ENCODE data around the gene COA1.
A peak's percentile ranks its signal among the peaks of the same experiment; 100 is the strongest.
"Not testable (repeated sequence)": the region's sequence is repeated elsewhere in the genome, so short reads cannot be mapped to it uniquely, and the experiment has no call there.

The COA1 gene

GRCh38 chr7:43689115-43689514 lies 40.2 kb downstream of the COA1 start:
- no peak for DNase-seq (ENCODE audit: low read depth, low spot score)

GRCh38 chr7:43687866-43688265 lies 41.5 kb downstream of the COA1 start:
- not testable (repeated sequence) for DNase-seq (ENCODE audit: low read depth, low spot score)

GRCh38 chr7:43686991-43687390 lies 42.3 kb downstream of the COA1 start:
- DNase-seq (ENCODE audit: low read depth, low spot score), result no peak

GRCh38 chr7:43680736-43681135 lies 48.6 kb downstream of the COA1 start:
- no peak for DNase-seq (ENCODE audit: low read depth, low spot score)

GRCh38 chr7:43679210-43680068 lies 49.9 kb downstream of the COA1 start:
- no peak for DNase-seq (ENCODE audit: low read depth, low spot score)

- no peak for DNase-seq (ENCODE audit: low read depth, low spot score)
Observed at GRCh38 chr7:43678315-43678714, 51.0 kb downstream of the COA1 start.

- DNase-seq (ENCODE audit: low read depth, low spot score), result no peak
Observed at GRCh38 chr7:43677864-43678263, 51.5 kb downstream of the COA1 start.

- no peak for DNase-seq (ENCODE audit: low read depth, low spot score)
Observed at GRCh38 chr7:43674559-43675436, 54.5 kb downstream of the COA1 start.

GRCh38 chr7:43673243-43673976 lies 55.9 kb downstream of the COA1 start:
- DNase-seq (ENCODE audit: low read depth, low spot score), result not testable (repeated sequence)

GRCh38 chr7:43671521-43671920 lies 57.8 kb downstream of the COA1 start:
- DNase-seq (ENCODE audit: low read depth, low spot score), result no peak

GRCh38 chr7:43669286-43670081 lies 59.8 kb downstream of the COA1 start:
- DNase-seq (ENCODE audit: low read depth, low spot score), result peak; percentile 83

GRCh38 chr7:43668035-43668434 lies 61.3 kb downstream of the COA1 start:
- no peak for DNase-seq (ENCODE audit: low read depth, low spot score)

GRCh38 chr7:43666938-43667337 lies 62.4 kb downstream of the COA1 start:
- no peak for DNase-seq (ENCODE audit: low read depth, low spot score)

- no peak for DNase-seq (ENCODE audit: low read depth, low spot score)
Observed at GRCh38 chr7:43664681-43665080, 64.6 kb downstream of the COA1 start.

GRCh38 chr7:43660141-43660540 lies 69.2 kb downstream of the COA1 start:
- DNase-seq (ENCODE audit: low read depth, low spot score), result no peak

GRCh38 chr7:43659549-43659896 lies 69.8 kb downstream of the COA1 start:
- no peak for DNase-seq (ENCODE audit: low read depth, low spot score)

GRCh38 chr7:43658718-43659548 lies 70.4 kb downstream of the COA1 start:
- DNase-seq (ENCODE audit: low read depth, low spot score), result no peak

GRCh38 chr7:43656997-43657396 lies 72.3 kb downstream of the COA1 start:
- no peak for DNase-seq (ENCODE audit: low read depth, low spot score)

- no peak for DNase-seq (ENCODE audit: low read depth, low spot score)
Observed at GRCh38 chr7:43655584-43655983, 73.7 kb downstream of the COA1 start.

GRCh38 chr7:43653891-43654504 lies 75.3 kb downstream of the COA1 start:
- DNase-seq (ENCODE audit: low read depth, low spot score), result no peak

Data from iPS DF 19.7 (cell line).